ENCODE data around the gene PTGFRN. TPM values are rescaled to one million over a fixed set of nuclear protein-coding genes. Genes with fewer than 3 reads are reported as not detected.

The PTGFRN gene
- total and polyA plus RNA-seq, 2 of the 4 experiments (the other 2 are of a cell fraction): 0.90 to 1.1 TPM

- CTCF ChIA-PET: no interaction called here
- intact Hi-C loops (cut with micrococcal nuclease): no loop called here
These were observed 81.0 kb downstream of the PTGFRN start for GRCh38 chr1:116990612-116991151.

More at GRCh38 chr1:116990612-116991151, 81.0 kb downstream of the PTGFRN start:
- POLR2A ChIA-PET (ENCODE audit: unreplicated experiment): no interaction called here
- Histone ChIP-seq H2AK5ac (ENCODE audit: low read depth, low read length) (no peak overlapping the region), H4K91ac (ENCODE audit: insufficient read depth, low read depth, low read length) (no peak overlapping the region), H3K14ac (replicated peaks; ENCODE audit: low read depth, low read length) (no peak overlapping the region), H3K4ac (ENCODE audit: low read depth, low read length) (no peak overlapping the region), H3K18ac (ENCODE audit: low read depth, low read length) (no peak overlapping the region), H3K79me1 (ENCODE audit: low read depth in 1 of 2, low read length in 2 of 2) (no peaks in the 10 kb centered on the region), H3K56ac (ENCODE audit: extremely low read depth, insufficient read depth, low read length) (no peak overlapping the region), H2BK15ac (ENCODE audit: low read depth, low read length) (no peak overlapping the region), H3K4me3 (ENCODE audit: insufficient read depth, low read depth, low read length) (no peak overlapping the region), H4K20me1 (ENCODE audit: insufficient read depth, low read length) (no peaks in the 10 kb centered on the region), H3K9ac (ENCODE audit: low read depth, low read length) (no peak overlapping the region), H2AFZ (replicated peaks; ENCODE audit: low read length, poor library complexity) (no peak overlapping the region), H4K5ac (ENCODE audit: low read depth, low read length) (no peak overlapping the region), H2BK120ac (ENCODE audit: low read depth, low read length) (no peak overlapping the region), H3K9me1 (ENCODE audit: insufficient read depth, low read length) (no peaks in the 10 kb centered on the region), H2BK5ac (ENCODE audit: low read depth, low read length, poor library complexity, severe bottlenecking) (no peak overlapping the region), H3K23ac (ENCODE audit: low read depth, low read length) (no peak overlapping the region), H3K9me3 (ENCODE audit: control insufficient read depth, insufficient read depth, low read length) (no peaks in the 10 kb centered on the region), H2BK20ac (ENCODE audit: low read depth, low read length) (no peak overlapping the region), H2AK9ac (replicated peaks; ENCODE audit: low read depth, low read length, poor library complexity) (peak overlapping the region; percentile 79), H3K36me3 (ENCODE audit: control insufficient read depth, insufficient read depth, low read length) (no peaks in the 10 kb centered on the region), H3K4me1 (ENCODE audit: control insufficient read depth, insufficient read depth, low read length) (no peaks in the 10 kb centered on the region), H3K4me2 (ENCODE audit: low read depth, low read length) (no peak overlapping the region), H4K8ac (ENCODE audit: low read depth in 2 of 2, low read length in 2 of 2) (no peak overlapping the region), H3K27me3 (ENCODE audit: control insufficient read depth, insufficient read depth, low read length) (no peaks in the 10 kb centered on the region), H3K27ac (ENCODE audit: insufficient read depth, low read length) (no peak overlapping the region)
- 40% methylated on average over 1 of the region's 12 CpGs; no CpG with 5 or more reads in 1 of the 2 experiments for WGBS, 2 experiments (ENCODE audit: extremely low coverage in 2 of 2, insufficient read length in 1 of 2)
- TF ChIP-seq USF2 (IDR thresholded peaks at IDR 0.05; ENCODE audit: low read depth, low read length) (no peak), BHLHE40 (IDR thresholded peaks at IDR 0.05; ENCODE audit: low read depth, low read length) (no peak), CHD1 (IDR thresholded peaks at IDR 0.05; ENCODE audit: low read depth, low read length) (no peak), MAFK (IDR thresholded peaks at IDR 0.05; ENCODE audit: low read depth, low read length) (no peak), POLR2A (IDR thresholded peaks at IDR 0.05; ENCODE audit: low read depth, low read length) (no peak), CTCF (conservative IDR thresholded peaks at IDR 0.05; ENCODE audit: low read depth, low read length) (no peak), RAD21 (IDR thresholded peaks at IDR 0.05; ENCODE audit: low read length) (no peak), MXI1 (IDR thresholded peaks at IDR 0.05; ENCODE audit: borderline replicate concordance, low read depth, low read length) (no peak), NFE2L2 (IDR thresholded peaks at IDR 0.05; ENCODE audit: low read depth, low read length) (no peak), RCOR1 (IDR thresholded peaks at IDR 0.05; ENCODE audit: insufficient replicate concordance, low read length) (no peak), FOS (IDR thresholded peaks at IDR 0.05; ENCODE audit: low read depth, low read length) (no peak), SMC3 (IDR thresholded peaks at IDR 0.05; ENCODE audit: low read depth, low read length) (no peak), MAZ (IDR thresholded peaks at IDR 0.05; ENCODE audit: borderline replicate concordance, low read depth, low read length) (no peak), ELK1 (IDR thresholded peaks at IDR 0.05; ENCODE audit: borderline replicate concordance, low read depth, low read length) (no peak), RFX5 (IDR thresholded peaks at IDR 0.05; ENCODE audit: low read depth, low read length) (no peak), CEBPB (IDR thresholded peaks at IDR 0.05; ENCODE audit: low read depth, low read length) (no peak)
- in situ Hi-C loops (cut with MboI; ENCODE audit: low sequenced_read_pairs) (no loop called here), dilution Hi-C loops (cut with HindIII; ENCODE audit: low sequenced_read_pairs, unreplicated experiment) (no loop called here)
- BruUV-seq (replicated peaks): no TSS peak
- ATAC-seq (ENCODE audit: low read depth) (no peak), DNase-seq (peak; percentile 43)
